ENCODE measurements around the gene MYH6. TPM values are rescaled to one million over a fixed set of nuclear protein-coding genes. Genes with fewer than 3 reads are reported as not detected.

MYH6 gene
- total RNA-seq, 1 donor from 2014 or later: 3.4 TPM

GRCh38 chr14:23359167-23359626, 48.9 kb downstream of the MYH6 start:
- TF ChIP-seq CTCF (IDR thresholded peaks at IDR 0.05): no peak
- Histone ChIP-seq H3K27me3 (no peaks in the 10 kb centered on the region), H3K9me3 (no peaks in the 10 kb centered on the region), H3K4me1 (peaks cover 12% of the 10 kb centered on the region), H3K27ac (no peak overlapping the region), H3K36me3 (no peaks in the 10 kb centered on the region), H3K4me3 (no peak overlapping the region)
- ATAC-seq: no peak
- intact Hi-C loops (cut with DNase I): no loop called here
- no peak for DNase-seq

- Histone ChIP-seq H3K9me3 (no peaks in the 10 kb centered on the region), H3K4me3 (no peak overlapping the region), H3K36me3 (no peaks in the 10 kb centered on the region), H3K4me1 (peaks cover 6% of the 10 kb centered on the region), H3K27ac (no peak overlapping the region), H3K27me3 (no peaks in the 10 kb centered on the region)
- intact Hi-C loops (cut with DNase I): no loop called here
- TF ChIP-seq CTCF (IDR thresholded peaks at IDR 0.05): no peak
- no peak for ATAC-seq
- DNase-seq: no peak
Observed at GRCh38 chr14:23358553-23359166, 49.4 kb downstream of the MYH6 start.

- Histone ChIP-seq H3K27ac (no peak overlapping the region), H3K4me1 (peaks cover under 1% of the 10 kb centered on the region), H3K4me3 (no peak overlapping the region), H3K36me3 (no peaks in the 10 kb centered on the region), H3K9me3 (no peaks in the 10 kb centered on the region), H3K27me3 (peaks cover 4% of the 10 kb centered on the region)
- intact Hi-C loops (cut with DNase I): no loop called here
- TF ChIP-seq CTCF (IDR thresholded peaks at IDR 0.05): no peak
- DNase-seq (no peak), ATAC-seq (no peak)
Observed at GRCh38 chr14:23358042-23358441, 50.0 kb downstream of the MYH6 start.

GRCh38 chr14:23357261-23357660, 50.8 kb downstream of the MYH6 start:
- Histone ChIP-seq H3K27ac (no peak overlapping the region), H3K36me3 (no peaks in the 10 kb centered on the region), H3K4me1 (no peaks in the 10 kb centered on the region), H3K9me3 (no peaks in the 10 kb centered on the region), H3K4me3 (no peak overlapping the region), H3K27me3 (peaks cover 10% of the 10 kb centered on the region)
- intact Hi-C loops (cut with DNase I): no loop called here
- DNase-seq (no peak), ATAC-seq (no peak)
- TF ChIP-seq CTCF (IDR thresholded peaks at IDR 0.05): no peak

GRCh38 chr14:23356662-23357061, 51.4 kb downstream of the MYH6 start:
- Histone ChIP-seq H3K9me3 (no peaks in the 10 kb centered on the region), H3K4me1 (peaks cover 5% of the 10 kb centered on the region), H3K27ac (no peak overlapping the region), H3K36me3 (no peaks in the 10 kb centered on the region), H3K27me3 (peaks cover 16% of the 10 kb centered on the region), H3K4me3 (no peak overlapping the region)
- ATAC-seq (no peak), DNase-seq (no peak)
- intact Hi-C loops (cut with DNase I): no loop called here
- TF ChIP-seq CTCF (IDR thresholded peaks at IDR 0.05): no peak
